ENCODE measurements around the gene CASP2. TPM values are rescaled to one million over a fixed set of nuclear protein-coding genes. Genes with fewer than 3 reads are reported as not detected.

Gene CASP2
- polyA plus RNA-seq, 2 of the 4 experiments (the other 2 are of a cell fraction) = 17.7 to 26.0 TPM

DNA sequence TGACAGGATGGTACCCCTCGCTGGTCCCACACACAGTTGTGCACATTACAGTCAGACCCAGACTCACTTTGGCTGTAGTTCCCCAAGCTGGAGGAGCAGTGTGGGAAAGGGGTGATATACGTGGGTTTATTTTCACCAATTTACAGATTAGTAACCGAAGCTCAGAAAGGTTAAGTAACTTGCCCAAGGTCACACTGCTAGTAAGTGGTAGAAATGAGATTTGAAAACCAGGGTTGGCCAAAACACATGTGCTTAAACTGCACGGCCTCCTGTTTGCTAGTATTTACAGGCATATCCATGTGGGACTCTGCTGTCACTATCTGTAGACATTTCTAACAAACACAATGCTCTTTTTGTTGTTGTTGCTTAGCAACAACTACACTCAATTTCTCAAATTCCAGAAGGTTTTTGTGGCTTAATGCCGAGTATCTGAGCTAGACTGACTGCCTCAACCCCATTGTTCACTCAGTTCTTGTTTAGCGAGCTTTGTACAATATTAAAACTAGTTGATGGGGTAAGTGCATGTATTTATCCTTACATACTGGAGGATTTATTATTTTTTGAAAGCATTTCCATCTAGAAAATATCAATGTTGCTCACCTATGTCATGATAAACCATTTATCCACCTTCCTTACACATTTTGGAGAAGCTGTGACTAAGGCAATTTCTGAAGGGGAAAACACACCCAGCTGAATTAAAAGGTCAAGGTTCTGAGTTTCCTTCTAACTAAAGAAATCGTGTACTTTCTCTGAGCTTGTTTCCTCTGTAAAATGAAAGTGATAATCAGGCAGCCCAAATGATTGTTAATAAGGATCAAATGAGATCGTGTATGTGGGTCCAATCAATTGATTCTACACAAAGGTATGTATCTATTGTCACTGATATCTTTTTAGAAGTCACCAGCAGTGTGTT lies 8.7 kb upstream of the CASP2 start:
- H3K4me1 ChIP-seq = peaks cover 11% of the 10 kb centered on the region; the same call in 2 of the 3 replicates
- FAIRE-seq (no peak), ATAC-seq (peak; percentile 56 to 83; a peak in 5 of 6 replicates), DNase-seq (ENCODE audit: low read depth in 1 of 2, low spot score in 1 of 2) (peak; percentile 27 to 44)
- TF ChIP-seq NPAS2 (CRISPR knock-in tag; IDR thresholded peaks at IDR 0.05; ENCODE audit: borderline replicate concordance) (no peak), HOXB13 (CRISPR knock-in tag; IDR thresholded peaks at IDR 0.05; ENCODE audit: low read depth) (no peak), CBX8 (IDR thresholded peaks at IDR 0.05) (no peak), RNF2 (IDR thresholded peaks at IDR 0.05; ENCODE audit: borderline replicate concordance, low read depth) (no peak), SREBF2 (IDR thresholded peaks at IDR 0.05) (no peak), GATA3 (IDR thresholded peaks at IDR 0.05; ENCODE audit: borderline replicate concordance) (no peak), CHD2 (IDR thresholded peaks at IDR 0.05; ENCODE audit: low read length, partially characterized antibody) (no peak), NR3C1 (IDR thresholded peaks at IDR 0.05) (no peak), KDM1A (IDR thresholded peaks at IDR 0.05; ENCODE audit: low read depth) (no peak)
- TF ChIP-seq, protein P1, sequence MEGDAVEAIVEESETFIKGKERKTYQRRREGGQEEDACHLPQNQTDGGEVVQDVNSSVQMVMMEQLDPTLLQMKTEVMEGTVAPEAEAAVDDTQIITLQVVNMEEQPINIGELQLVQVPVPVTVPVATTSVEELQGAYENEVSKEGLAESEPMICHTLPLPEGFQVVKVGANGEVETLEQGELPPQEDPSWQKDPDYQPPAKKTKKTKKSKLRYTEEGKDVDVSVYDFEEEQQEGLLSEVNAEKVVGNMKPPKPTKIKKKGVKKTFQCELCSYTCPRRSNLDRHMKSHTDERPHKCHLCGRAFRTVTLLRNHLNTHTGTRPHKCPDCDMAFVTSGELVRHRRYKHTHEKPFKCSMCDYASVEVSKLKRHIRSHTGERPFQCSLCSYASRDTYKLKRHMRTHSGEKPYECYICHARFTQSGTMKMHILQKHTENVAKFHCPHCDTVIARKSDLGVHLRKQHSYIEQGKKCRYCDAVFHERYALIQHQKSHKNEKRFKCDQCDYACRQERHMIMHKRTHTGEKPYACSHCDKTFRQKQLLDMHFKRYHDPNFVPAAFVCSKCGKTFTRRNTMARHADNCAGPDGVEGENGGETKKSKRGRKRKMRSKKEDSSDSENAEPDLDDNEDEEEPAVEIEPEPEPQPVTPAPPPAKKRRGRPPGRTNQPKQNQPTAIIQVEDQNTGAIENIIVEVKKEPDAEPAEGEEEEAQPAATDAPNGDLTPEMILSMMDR (IDR thresholded peaks at IDR 0.05) = no peak
- TF ChIP-seq, protein P2, sequence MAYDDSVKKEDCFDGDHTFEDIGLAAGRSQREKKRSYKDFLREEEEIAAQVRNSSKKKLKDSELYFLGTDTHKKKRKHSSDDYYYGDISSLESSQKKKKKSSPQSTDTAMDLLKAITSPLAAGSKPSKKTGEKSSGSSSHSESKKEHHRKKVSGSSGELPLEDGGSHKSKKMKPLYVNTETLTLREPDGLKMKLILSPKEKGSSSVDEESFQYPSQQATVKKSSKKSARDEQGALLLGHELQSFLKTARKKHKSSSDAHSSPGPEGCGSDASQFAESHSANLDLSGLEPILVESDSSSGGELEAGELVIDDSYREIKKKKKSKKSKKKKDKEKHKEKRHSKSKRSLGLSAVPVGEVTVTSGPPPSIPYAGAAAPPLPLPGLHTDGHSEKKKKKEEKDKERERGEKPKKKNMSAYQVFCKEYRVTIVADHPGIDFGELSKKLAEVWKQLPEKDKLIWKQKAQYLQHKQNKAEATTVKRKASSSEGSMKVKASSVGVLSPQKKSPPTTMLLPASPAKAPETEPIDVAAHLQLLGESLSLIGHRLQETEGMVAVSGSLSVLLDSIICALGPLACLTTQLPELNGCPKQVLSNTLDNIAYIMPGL (CRISPR knock-in tag; IDR thresholded peaks at IDR 0.05; ENCODE audit: borderline replicate concordance) = no peak
- 48% methylated on average over 8 of the region's 8 CpGs for WGBS (ENCODE audit: missing lambda C conversion rate)
- CTCF ChIA-PET = interaction anchor here (0.8 to 1.6 kb wide), 3 partner anchors 39 to 457 kb away, joined by 3 to 4 read pairs (median 3); no protein-coding TSS in a partner anchor
- no peak overlapping the region for H3K27ac ChIP-seq
- H3K9me3 ChIP-seq = no peaks in the 10 kb centered on the region
- H3K4me2 ChIP-seq = peak overlapping the region; percentile 44
- H3K4me3 ChIP-seq = no peak overlapping the region
- POLR2A ChIA-PET = interaction anchor here (1.2 kb wide), 1 partner anchor 9 kb away, joined by 6 read pairs; the partner anchor contains the start of gene CASP2

DNA sequence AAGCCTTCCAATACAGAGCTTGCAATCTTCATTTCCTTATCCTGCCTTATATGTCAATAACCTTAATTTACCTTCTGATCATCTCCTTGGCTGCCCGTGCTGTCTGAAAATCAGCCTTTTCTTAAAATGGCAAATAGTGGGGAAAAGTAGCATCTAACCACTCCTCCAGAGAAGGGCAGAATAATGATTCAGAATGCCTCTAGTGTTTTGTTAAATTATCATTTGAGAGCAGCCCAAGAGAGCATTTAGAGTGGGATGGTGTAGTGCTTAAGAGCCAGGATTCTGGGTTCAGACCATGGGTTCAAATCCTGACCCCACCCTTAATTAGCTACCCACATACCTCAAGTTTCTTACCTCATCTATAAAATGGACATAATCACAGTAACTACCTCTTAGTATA lies 8.0 kb upstream of the CASP2 start:
- ATAC-seq = no peak
- Histone ChIP-seq H3K4me2 (peak overlapping the region; percentile 44), H3K9me3 (no peaks in the 10 kb centered on the region), H3K27ac (no peak overlapping the region), H3K4me1 (peaks cover 15% of the 10 kb centered on the region), H3K4me3 (no peak overlapping the region)
- CTCF ChIA-PET = interaction anchor here (0.8 to 0.9 kb wide), 2 partner anchors 48 to 100 kb away, joined by 3 read pairs; no protein-coding TSS in a partner anchor
- DNase-seq (ENCODE audit: low read depth in 1 of 2, low spot score in 1 of 2) = no peak
- 57% methylated on average over 1 of the region's 1 CpG for WGBS (ENCODE audit: missing lambda C conversion rate)
- no peak for FAIRE-seq
- POLR2A ChIA-PET = interaction anchor here (1.2 kb wide), 1 partner anchor 8 kb away, joined by 6 read pairs; the partner anchor contains the start of gene CASP2
- TF ChIP-seq EP300 (IDR thresholded peaks at IDR 0.05) = no peak
- no peak for TF ChIP-seq ZSCAN20 (CRISPR knock-in tag; IDR thresholded peaks at IDR 0.05)
- no peak for TF ChIP-seq POLR2AphosphoS2 (conservative IDR thresholded peaks at IDR 0.05; ENCODE audit: low read length)
- no peak for TF ChIP-seq RARB (CRISPR knock-in tag; IDR thresholded peaks at IDR 0.05)
- TF ChIP-seq HOXA7 (CRISPR knock-in tag; IDR thresholded peaks at IDR 0.05) = no peak
- no peak for TF ChIP-seq JUN (IDR thresholded peaks at IDR 0.05)
- no peak for TF ChIP-seq CBX8 (IDR thresholded peaks at IDR 0.05)
- TF ChIP-seq, protein P3, sequence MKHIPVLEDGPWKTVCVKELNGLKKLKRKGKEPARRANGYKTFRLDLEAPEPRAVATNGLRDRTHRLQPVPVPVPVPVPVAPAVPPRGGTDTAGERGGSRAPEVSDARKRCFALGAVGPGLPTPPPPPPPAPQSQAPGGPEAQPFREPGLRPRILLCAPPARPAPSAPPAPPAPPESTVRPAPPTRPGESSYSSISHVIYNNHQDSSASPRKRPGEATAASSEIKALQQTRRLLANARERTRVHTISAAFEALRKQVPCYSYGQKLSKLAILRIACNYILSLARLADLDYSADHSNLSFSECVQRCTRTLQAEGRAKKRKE (CRISPR knock-in tag; IDR thresholded peaks at IDR 0.05; ENCODE audit: low read depth) = no peak
- TF ChIP-seq RNF2 (IDR thresholded peaks at IDR 0.05; ENCODE audit: borderline replicate concordance, low read depth) = no peak
- no peak for TF ChIP-seq NPAS2 (CRISPR knock-in tag; IDR thresholded peaks at IDR 0.05; ENCODE audit: borderline replicate concordance)
- TF ChIP-seq HOXB13 (CRISPR knock-in tag; IDR thresholded peaks at IDR 0.05; ENCODE audit: low read depth) = no peak
- no peak for TF ChIP-seq FOSB (CRISPR knock-in tag; IDR thresholded peaks at IDR 0.05)
- no peak for TF ChIP-seq FOSL2 (IDR thresholded peaks at IDR 0.05)
- no peak for TF ChIP-seq FOSL2 (CRISPR knock-in tag; IDR thresholded peaks at IDR 0.05)
- no peak for TF ChIP-seq MAFK (IDR thresholded peaks at IDR 0.05; ENCODE audit: partially characterized antibody)
- TF ChIP-seq CHD2 (IDR thresholded peaks at IDR 0.05; ENCODE audit: low read length, partially characterized antibody) = no peak
- TF ChIP-seq HDAC2 (IDR thresholded peaks at IDR 0.05) = no peak
- TF ChIP-seq NFE2L2 (conservative IDR thresholded peaks at IDR 0.05; ENCODE audit: low read length) = no peak
- TF ChIP-seq RAD21 (conservative IDR thresholded peaks at IDR 0.05 in 1 of 2, IDR thresholded peaks at IDR 0.05 in 1 of 2) = no peak

Measured in A549 (cell line).